ENCODE results near the gene CDKN2B.

The CDKN2B gene

GRCh38 chr9:21972361-21972760 is 36.7 kb downstream of the CDKN2B start:
- TF ChIP-seq ZFX (IDR thresholded peaks at IDR 0.05) = no peak
- no peak overlapping the region for H3K27ac ChIP-seq

GRCh38 chr9:21970800-21971640 is 38.1 kb downstream of the CDKN2B start:
- no peak for TF ChIP-seq CTCF (conservative IDR thresholded peaks at IDR 0.05)
- TF ChIP-seq ZFX (IDR thresholded peaks at IDR 0.05) = no peak

GRCh38 chr9:21969951-21970799 is 38.9 kb downstream of the CDKN2B start:
- H3K27ac ChIP-seq = no peak overlapping the region
- TF ChIP-seq CTCF (conservative IDR thresholded peaks at IDR 0.05) = no peak
- TF ChIP-seq ZFX (IDR thresholded peaks at IDR 0.05) = no peak

More at GRCh38 chr9:21970800-21971640, 38.1 kb downstream of the CDKN2B start:
- H3K27ac ChIP-seq = no peak overlapping the region

- no peak overlapping the region for H3K27ac ChIP-seq
- TF ChIP-seq CTCF (conservative IDR thresholded peaks at IDR 0.05) = no peak
- TF ChIP-seq ZFX (IDR thresholded peaks at IDR 0.05) = no peak
Measured at GRCh38 chr9:21969011-21969940, 39.8 kb downstream of the CDKN2B start.

- TF ChIP-seq ZFX (IDR thresholded peaks at IDR 0.05) = no peak
- TF ChIP-seq CTCF (conservative IDR thresholded peaks at IDR 0.05) = no peak
- no peak overlapping the region for H3K27ac ChIP-seq
Measured at GRCh38 chr9:21968331-21969010, 40.6 kb downstream of the CDKN2B start.

GRCh38 chr9:21967702-21968101 is 41.4 kb downstream of the CDKN2B start:
- no peak for TF ChIP-seq CTCF (conservative IDR thresholded peaks at IDR 0.05)
- no peak for TF ChIP-seq ZFX (IDR thresholded peaks at IDR 0.05)
- no peak overlapping the region for H3K27ac ChIP-seq

- H3K27ac ChIP-seq = no peak overlapping the region
- TF ChIP-seq CTCF (conservative IDR thresholded peaks at IDR 0.05) (no peak), ZFX (IDR thresholded peaks at IDR 0.05) (no peak)
Measured at GRCh38 chr9:21967169-21967568, 41.9 kb downstream of the CDKN2B start.
